ENCODE results near the gene SNRNP25.
"Not testable (repeated sequence)": the region's sequence is repeated elsewhere in the genome, so short reads cannot be mapped to it uniquely, and the experiment has no call there.

The SNRNP25 gene

DNA sequence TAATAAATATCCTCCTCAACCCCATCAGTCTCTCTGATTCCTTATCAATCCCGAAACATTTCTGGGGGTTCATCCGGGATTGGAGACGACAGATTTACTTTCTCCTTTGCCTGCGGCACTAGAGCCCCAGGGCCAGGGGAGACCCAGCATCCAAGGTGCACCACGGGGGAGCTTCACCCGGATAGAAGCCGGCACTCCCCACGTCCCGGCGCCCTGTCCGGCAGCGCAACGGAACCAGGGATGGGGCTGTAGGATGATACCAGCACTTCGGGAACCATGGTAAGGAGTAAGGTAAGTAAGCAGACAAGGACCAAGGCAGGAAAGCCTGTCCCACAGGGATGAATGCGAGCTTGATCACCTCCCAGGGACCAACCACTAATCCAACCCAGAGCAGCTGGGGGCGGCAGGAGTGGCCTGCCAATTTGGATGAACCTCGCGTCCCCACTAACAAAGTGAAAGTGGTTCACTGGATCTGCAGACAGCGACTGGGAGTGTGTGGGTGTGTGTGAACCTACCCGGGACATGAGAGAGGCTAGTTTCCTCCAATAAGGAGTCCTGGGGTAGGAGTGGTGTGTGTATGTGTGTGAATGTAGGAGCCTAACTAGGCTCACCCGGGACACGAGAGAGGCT is 12.1 kb upstream of the SNRNP25 start:
- in situ Hi-C loops (cut with MboI; ENCODE audit: low sequenced_read_pairs): no loop called here

DNA sequence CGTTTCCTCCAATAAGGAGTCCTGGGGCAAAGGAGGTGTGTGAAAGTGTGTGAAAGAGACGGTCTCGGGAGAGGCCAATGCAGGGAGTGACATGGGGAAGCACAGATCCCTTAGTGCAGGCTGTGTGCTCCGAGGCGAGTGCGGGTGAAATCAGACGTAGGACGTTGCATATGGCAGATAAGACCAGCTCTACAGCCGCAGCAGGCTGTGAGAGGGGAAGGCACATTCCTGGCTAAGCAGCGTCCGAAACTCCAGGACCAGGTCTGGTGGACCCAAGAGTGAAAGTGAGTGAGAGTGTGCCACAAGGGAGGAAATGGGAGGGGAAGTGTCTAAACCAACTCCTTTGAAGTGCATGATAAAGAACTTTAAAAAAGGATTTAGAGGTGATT is 11.6 kb upstream of the SNRNP25 start:
- in situ Hi-C loops (cut with MboI; ENCODE audit: low sequenced_read_pairs): no loop called here

DNA sequence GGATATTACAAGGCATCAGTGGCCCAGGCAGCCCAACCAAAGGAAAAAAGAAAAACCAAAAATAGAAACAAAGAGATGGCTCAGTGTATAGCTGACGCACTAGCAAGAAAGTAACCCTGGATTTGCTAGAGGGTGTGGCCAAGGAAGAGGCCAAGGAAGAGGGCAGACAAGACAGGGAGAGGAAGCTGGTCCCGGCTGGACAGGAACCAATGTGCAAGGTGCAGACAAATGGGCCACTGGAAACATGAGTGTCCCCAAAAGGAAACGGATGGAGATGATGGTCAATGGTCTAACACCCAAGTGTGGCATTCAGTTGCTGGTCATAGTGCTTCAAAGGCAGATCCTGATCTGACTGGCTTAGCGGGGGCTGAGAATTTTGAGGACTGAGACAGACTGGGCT is 10.9 kb upstream of the SNRNP25 start:
- in situ Hi-C loops (cut with MboI; ENCODE audit: low sequenced_read_pairs): no loop called here

DNA sequence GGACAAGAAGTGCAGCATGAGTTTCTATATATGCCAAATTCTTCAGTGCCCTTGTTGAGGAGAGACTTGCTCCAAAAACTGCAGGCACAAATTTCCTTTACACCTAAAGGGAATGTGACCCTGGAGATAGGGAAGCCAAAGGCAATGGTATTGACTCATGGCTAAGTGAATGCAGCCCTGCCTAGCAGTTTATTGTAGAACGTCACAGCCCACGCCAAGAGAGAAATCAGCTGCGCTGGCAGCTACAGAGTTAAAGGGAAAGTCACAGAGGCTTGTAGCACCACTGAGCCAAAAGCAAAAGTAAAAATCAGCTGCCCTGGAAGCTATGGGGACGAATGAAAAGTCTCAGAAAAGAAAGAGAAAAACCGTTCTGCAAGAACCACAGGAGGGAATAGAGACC is 10.3 kb upstream of the SNRNP25 start:
- in situ Hi-C loops (cut with MboI; ENCODE audit: low sequenced_read_pairs): no loop called here

DNA sequence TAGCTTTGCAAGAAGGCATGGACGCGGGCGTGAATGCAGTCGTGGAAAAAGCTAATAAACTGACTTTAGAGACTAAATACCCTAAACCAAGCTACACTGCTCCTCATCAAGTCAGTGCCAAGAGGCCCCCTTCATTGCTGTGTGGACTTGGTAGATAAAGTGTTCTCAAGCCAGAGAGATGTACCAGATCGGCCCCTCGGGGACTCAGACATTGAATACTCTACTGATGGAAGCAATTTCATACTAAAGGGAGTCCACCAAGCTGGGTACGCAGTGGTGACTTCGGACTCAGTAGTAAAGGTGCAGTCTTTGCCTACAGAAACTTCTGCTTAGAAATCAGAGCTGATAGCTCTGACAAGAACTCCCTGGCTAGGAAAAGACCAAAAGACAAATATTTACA is 9.0 kb upstream of the SNRNP25 start:
- in situ Hi-C loops (cut with MboI; ENCODE audit: low sequenced_read_pairs): no loop called here

DNA sequence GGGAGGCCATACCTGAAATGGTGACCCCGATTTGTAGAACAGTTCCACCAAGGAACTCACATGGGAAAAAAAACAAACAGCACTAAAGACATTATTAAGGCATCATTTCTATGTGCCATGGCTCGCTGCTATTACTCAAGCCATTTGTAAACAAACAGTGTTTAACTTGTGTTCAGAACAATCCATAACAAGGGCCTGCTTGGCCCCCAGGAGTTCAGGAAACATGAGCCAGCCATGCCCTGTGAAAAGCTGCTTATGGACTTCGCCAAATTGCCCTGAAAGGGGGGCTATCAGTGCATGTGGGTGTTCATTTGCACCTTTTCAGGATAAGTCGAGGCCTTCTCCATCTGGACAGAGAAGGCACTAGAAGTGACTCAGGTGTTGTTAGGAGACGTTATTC is 8.2 kb upstream of the SNRNP25 start:
- in situ Hi-C loops (cut with MboI; ENCODE audit: low sequenced_read_pairs): no loop called here

DNA sequence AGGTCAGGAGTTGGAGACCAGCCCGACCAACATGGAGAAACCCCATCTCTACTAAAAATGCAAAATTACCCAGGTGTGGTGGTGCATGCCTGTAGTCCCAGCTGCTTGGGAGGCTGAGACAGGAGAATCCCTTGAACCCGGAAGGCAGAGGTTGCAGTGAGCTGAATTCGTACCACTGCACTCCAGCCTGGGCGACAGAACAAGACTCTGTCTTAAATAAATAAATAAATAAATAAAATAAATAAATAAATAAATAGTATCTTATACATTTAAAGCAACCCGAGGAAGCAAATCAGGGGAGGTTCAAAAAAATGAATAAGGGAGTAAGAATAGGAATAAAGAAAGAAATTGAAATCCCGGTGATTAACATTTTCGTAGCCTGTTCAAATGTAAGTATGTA is 7.1 kb upstream of the SNRNP25 start:
- in situ Hi-C loops (cut with MboI; ENCODE audit: low sequenced_read_pairs): not testable (repeated sequence)

DNA sequence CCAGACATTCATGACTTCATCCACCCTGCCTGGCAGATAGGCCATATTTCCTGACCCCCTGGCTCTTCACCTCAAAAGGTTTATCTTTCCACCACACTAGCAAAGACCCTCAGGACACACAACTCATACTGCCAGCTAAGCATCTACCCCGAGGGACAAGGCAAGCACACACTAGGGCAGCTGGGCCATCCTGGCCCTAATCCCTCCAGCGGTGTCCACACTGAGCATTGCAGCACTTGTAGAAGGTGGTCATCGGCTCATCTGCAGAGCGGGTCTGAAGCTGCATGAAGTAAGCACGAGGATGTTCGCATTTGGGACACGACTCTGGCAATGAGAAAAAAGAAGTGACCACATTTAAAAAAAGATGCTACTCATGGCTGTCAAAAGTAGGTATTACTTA is 6.4 kb upstream of the SNRNP25 start:
- in situ Hi-C loops (cut with MboI; ENCODE audit: low sequenced_read_pairs): no loop called here

DNA sequence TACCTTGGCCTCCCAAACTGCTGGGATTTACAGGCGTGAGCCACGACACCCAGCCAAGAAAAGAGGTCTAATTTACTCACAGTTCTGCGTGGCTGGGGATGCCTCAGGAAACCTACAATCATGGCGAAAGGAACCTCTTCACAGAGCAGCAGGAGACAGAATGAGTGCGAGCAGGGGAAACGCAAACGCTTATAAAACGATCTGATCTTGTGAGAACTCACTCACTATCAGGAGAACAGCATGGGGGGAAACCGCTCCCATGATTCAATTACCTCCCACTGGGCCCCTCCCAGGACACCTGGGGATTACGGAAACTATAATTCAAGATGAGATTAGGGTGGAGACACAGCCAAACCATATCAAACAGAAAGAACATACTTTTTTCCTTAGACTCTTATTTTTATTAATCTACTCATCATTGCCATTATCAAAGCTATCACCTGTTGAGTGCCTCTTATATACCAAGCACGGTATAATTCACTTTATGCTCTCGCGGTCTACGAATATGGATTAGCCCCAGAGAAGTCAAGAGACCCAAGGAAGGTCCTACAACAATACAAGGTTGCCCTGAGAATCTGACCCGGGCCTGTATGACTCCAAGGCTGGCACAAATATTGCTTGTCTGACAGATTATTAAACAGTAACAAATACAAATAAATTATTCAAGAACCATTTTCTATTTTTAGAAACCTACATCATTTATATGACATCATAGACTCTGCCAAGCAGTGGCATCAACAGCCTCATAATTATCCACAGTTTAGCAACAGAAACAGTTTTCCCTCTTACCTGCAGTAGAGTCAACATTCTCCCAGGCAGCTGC is 2.6 kb upstream of the SNRNP25 start:
- in situ Hi-C loops (cut with MboI; ENCODE audit: low sequenced_read_pairs): no loop called here

DNA sequence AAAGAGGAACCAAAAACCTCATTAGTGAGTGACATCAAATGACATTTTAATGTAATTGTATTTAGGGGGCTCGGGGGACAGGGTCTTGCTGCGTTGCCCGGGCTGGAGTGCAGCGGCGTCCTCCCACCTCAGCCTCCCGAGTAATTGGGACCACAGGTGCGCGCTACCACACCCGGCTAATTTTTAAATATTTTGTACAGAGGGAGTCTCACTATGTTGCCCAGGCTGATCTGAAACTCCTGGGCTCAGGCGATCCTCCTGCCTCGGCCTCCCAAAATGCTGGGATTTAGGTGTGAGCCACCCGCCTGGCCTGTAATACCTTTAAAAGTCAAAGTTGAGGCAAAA is 581 bp downstream of the SNRNP25 start:
- in situ Hi-C loops (cut with MboI; ENCODE audit: low sequenced_read_pairs): no loop called here

DNA sequence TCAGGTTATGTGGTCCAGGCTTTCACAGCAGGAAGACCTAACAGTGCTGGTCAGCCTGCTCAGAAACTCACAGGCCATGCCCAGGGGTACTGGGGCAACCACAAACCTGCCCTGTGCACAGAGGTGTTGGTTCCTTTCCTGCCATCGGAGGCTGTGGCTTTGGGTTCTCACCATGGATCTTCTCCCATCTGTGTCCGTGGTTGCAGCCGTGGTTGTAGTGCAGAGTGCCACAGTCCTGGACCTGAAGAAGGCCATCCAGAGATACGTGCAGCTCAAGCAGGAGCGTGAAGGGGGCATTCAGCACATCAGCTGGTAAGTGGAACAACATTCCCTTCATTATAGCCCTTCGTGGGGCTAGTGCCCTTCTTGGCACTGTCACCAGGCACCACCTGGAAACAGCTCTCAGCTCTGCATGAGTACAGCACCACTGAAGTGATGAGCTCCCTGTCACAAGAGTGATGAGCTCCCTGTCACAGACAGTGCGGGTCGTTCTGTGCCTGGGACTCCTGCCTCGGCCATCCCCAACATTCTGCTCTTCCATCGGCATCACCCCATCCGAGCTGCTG is 2.0 kb downstream of the SNRNP25 start:
- in situ Hi-C loops (cut with MboI; ENCODE audit: low sequenced_read_pairs): no loop called here

DNA sequence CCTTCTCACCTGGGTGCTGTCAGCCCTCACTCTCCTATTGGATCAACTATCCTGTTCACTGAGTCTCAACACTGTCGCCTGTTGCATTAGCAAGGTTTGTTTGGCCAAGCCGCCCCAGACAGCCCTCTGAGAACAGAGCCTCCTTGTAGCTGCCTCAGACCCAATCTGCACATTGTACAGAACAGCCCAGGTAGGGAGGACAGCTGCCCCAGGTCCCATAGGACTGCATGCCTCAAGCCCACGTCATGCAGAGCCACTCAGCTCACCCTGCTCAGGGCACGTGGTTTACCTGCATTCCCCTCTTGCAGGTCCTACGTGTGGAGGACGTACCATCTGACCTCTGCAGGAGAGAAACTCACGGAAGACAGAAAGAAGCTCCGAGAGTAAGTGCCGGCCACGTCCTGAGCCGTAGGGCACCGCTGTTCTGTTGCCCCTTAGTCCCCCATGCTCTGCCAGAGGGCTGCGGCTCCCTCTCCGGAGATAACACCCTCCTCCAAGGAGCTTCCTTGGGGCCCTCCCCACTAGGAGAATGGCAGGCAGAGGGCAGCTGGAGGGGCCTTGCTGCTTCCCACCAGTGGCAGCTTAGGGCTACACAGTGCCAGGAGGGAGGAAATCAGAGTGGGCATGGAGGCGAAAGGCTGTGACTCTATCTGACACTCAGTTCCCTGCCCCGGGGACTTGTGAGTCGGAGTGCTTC is 2.8 kb downstream of the SNRNP25 start:
- in situ Hi-C loops (cut with MboI; ENCODE audit: low sequenced_read_pairs): no loop called here

DNA sequence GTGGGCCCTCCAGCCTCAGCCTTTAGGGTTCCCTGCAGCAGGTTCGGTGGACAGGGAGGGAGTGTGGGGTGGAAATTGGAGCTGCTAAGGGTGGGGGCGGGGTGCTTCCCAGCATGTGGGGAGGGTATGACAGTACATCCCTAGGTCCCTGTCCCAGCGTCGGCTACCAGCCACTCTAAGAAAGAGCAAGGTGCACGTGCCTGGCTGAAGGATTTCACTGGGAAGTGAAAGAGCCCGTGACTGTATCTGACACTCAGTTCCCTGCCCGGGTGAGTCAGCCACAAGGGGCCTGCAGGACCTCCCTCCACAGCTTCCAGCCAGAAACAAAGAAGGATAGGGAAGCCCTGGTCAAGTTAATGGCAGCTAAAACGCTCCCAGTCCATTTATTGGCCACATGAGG is 4.1 kb downstream of the SNRNP25 start:
- in situ Hi-C loops (cut with MboI; ENCODE audit: low sequenced_read_pairs): no loop called here

DNA sequence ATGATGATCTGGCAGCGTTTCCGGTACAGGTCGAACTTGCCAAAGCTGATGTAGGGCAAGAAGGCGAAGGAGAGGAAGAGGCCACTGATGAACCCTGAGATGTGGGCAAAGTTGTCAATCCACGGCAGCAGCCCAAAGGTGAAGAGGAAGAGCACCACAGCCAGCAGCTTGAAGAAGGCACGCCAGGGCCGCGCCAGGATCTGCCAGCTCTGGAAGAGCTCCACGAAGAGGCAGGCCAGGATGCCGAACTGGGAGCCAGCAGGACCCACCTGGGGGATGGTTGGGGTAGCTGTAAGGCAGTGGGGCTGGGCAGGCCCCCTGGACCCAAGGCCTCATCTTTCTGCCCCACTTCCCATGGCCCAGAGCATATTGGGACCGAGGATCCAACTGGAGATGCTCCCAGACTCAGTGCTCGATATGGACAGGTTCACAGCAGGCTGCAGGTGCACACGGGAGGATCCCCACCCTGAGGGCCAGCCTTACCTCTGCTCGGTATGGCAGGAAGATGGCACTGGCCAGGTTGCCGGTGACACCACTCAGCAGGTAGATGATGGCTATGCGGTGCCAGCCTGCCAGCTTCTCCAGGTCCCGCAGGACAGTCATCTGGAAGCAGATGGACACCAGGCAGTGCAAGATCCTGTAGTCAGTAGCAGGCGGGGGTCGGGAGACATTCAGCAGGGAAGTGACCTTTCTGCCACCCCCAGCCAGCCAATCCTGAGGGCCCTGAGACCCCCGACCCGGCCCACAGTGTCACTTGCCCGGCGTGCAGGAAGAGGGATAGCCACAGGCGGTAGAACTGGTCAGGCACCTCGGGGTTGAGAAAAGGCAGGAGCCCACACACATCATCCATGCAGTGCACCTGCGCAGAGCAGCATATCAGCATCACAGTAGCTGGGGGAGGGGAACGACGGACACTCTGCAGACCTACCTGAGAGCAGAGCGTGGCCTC is 5.1 kb downstream of the SNRNP25 start:
- in situ Hi-C loops (cut with MboI; ENCODE audit: low sequenced_read_pairs): no loop called here

DNA sequence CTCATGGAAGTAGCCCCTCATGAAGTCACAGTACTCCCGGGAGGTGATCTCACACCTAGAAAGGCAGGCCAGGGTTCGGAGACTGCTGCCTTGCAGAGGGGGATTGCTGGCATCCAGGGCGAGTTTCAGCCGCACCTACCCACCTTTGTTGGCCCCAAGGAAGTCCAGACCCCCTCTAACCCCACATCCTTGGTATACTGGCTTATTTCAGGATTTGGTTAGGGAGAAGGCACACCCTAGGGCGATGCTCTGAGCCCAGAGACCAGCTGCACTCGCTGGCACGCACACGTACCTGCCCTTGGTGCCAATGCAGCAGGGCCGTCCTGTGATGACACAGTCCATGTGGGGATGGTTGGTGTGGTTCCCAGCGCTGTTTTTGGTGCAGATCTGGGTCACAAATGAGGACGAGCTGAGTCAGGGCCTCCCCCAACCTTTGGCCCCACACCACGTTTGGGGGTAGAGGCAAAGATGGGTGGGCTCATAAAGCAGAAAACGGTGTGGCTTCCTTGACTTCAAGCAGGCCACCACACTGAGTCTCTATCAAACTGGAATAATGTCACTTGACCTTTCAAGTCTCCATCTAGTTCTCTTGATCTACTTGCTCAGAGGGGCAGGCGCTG is 5.9 kb downstream of the SNRNP25 start:
- in situ Hi-C loops (cut with MboI; ENCODE audit: low sequenced_read_pairs): no loop called here

DNA sequence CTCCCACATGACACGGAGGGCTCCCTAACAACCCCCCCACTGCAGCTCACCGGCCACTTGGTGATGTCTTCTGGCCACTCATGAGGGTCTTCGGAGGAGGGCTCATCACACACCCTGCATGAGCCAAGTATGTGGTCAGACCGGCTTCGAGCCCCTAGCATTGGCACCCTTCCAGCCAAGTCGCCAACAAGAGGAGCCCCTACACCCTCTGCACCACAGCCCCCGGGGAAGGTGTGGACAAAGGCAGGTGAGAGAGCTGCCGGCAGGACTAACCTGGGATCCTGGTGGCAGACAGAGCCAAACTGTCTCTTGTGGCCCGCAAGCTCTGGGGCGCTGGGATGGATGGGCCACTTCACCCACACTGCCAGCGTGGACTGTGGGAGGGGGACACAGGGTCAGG is 6.5 kb downstream of the SNRNP25 start:
- in situ Hi-C loops (cut with MboI; ENCODE audit: low sequenced_read_pairs): no loop called here

DNA sequence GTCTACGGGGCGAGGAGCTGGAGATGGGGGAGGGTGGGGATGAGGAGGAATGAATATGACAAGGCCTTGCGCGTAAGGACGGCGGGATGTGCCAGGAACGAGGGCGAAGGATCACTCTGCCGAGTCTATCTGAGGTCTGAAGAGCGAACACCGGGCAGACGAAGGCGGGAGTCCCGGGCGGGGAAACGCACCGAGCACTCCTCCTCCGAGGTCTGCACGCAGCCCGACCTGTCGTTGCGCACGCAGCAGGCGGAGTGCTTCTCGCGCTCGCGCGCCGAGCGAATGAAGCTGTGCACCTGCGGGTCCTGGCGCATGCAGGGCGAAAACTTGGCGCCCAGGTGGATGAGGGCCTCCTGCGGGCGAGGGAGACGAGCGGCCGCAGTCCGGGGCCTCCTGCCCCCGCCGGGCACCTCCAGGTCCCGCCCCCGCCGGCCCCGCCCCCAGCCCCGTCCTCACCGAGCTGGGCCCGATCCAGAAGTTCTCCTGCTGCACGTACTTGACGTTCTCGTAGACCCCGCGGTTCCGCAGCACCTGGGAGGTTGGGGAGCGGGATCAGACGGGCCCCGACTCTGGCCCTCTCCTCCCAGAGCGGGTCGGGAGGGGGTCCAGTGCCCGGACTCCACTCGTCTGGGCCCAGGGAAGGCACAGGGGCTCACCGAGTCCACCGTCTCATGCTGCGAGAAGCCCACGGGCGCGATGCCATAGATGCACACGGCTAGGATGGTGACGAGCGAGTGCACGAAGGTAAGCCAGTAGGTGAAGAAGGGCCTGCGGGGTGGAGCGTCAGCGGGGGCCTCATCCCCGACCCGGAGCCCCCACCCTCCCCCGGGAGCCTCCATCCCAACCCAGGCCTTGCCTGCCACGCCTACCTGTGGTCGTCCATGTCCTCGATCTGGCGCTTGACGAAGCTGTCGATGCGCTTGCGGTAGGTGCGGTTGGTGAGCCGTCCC is 7.6 kb downstream of the SNRNP25 start:
- in situ Hi-C loops (cut with MboI; ENCODE audit: low sequenced_read_pairs): no loop called here

DNA sequence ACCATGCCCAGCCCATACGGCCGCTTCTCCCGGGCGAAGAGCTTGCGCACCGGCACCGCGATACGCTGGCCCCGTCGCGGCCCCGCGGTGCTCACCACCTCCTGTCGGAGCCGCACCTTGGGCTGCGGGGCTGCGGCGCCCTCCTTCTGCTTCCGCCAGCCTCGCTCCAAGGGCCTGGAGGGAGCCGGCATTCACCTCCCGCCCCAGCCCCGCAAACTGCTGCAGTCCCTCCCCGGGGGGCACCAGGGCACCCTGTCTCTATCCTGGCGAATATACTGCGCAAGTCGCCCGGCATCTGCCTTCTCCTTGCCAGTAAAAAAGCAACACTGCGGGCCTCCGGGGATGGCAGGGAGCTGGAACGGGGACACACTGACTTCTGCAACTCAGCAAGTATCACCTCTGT is 8.3 kb downstream of the SNRNP25 start:
- in situ Hi-C loops (cut with MboI; ENCODE audit: low sequenced_read_pairs): no loop called here

DNA sequence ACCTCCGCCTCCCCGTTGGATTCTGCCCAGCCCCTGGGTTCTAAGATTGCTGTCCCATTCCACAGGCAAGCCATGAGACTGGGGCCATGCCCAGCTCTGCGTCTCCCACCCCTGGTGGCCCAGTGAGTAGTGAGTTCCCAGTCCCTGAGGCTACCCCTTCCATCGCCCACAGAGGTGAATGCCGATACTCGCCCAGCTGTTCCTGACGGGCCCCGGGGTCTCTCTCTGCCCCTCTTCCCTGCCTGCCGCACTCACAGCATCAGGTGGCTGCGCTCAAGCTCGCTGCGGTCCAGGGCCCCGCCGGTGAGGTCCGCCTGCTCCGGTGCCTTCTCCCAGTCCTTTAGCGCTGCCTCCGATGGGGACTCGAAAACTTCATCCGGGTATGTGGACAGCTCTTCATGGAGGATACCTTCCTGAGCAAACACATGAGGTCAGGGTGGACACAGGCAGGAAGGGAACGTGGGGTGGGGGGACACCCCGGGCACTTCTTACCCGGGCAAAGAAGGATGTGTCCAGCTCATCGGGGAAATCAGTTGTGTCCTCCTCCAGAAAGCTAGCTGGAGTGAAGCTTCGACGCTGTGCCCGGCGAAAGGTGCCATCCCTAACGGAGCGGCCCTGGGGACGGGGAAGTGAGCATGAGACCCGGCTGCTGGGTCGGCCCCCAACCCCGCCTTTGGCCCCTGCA is 8.8 kb downstream of the SNRNP25 start:
- in situ Hi-C loops (cut with MboI; ENCODE audit: low sequenced_read_pairs): no loop called here

All from HL-60/S4 treated with retinoic acid at 250 ng/mL for 4 days and 3 days (cell line).